Suprapubic skin (tissue), 3 donors: ENCODE measurements around the gene SSTR3.

Experiments used
- CTCF ChIP-seq, 2 donors: fragments of 200-600 bp in 1 of 2; fragments of 450-650 bp in 1 of 2; sonication (generic) in 1 of 2; IDR thresholded peaks; one replicate each; pipeline ENCODE4 v1.5.1; 2016 to 2019; ENCODE audit warnings: antibody characterized with exemption in 2 of 2, mild to moderate bottlenecking in 1 of 2, moderate library complexity in 1 of 2
- POLR2A ChIP-seq, 2 donors: fragments of 450-650 bp; IDR thresholded peaks; one replicate each; pipeline ENCODE4 v1.6.1; 2017; ENCODE audit warnings: antibody characterized with exemption in 2 of 2, mild to moderate bottlenecking in 2 of 2, moderate library complexity in 2 of 2

- TF ChIP-seq POLR2A (IDR thresholded peaks at IDR 0.05): no peak
- TF ChIP-seq CTCF (IDR thresholded peaks at IDR 0.05): no peak
Measured at GRCh38 chr22:37254867-37255233, 42.6 kb upstream of the SSTR3 start.
